IPS-20b (cell line): Measurements from ENCODE around the gene KLRC2.
"Not testable (repeated sequence)": the region's sequence is repeated elsewhere in the genome, so short reads cannot be mapped to it uniquely, and the experiment has no call there.

Source experiments
- H3K27ac ChIP-seq: one replicate; pipeline ENCODE4 v1.5.1; 2013; ENCODE audit warnings: low read length
- H3K27me3 ChIP-seq: 2 replicates; pipeline ENCODE4 v1.6.1; 2013; ENCODE audit warnings: mild to moderate bottlenecking, low read length, inconsistent platforms; ENCODE audit not compliant: insufficient read depth
- H3K36me3 ChIP-seq: 2 replicates; pipeline ENCODE4 v1.6.1; 2013; ENCODE audit warnings: low read depth, mild to moderate bottlenecking, inconsistent platforms, low read length, moderate library complexity; ENCODE audit not compliant: insufficient read depth
- H3K4me1 ChIP-seq: 2 replicates; pipeline ENCODE4 v1.6.1; 2013; ENCODE audit warnings: mild to moderate bottlenecking, control low read depth, inconsistent platforms, low read length, moderate library complexity; ENCODE audit not compliant: insufficient read depth
- H3K4me3 ChIP-seq: 2 replicates; pipeline ENCODE4 v1.5.1; 2013; ENCODE audit warnings: mild to moderate bottlenecking, low read length, inconsistent platforms
- H3K9ac ChIP-seq: 2 replicates; pipeline ENCODE4 v1.6.1; 2013; ENCODE audit warnings: low read depth, mild to moderate bottlenecking, inconsistent platforms, low read length, moderate library complexity
- H3K9me3 ChIP-seq: 2 replicates; pipeline ENCODE4 v1.6.1; 2013; ENCODE audit warnings: mild to moderate bottlenecking, low read depth, low read length, inconsistent platforms; ENCODE audit not compliant: insufficient read depth

KLRC2 gene

GRCh38 chr12:10387498-10387897, 48.3 kb downstream of the KLRC2 start:
- H3K27ac ChIP-seq, H3K9ac ChIP-seq, H3K36me3 ChIP-seq, H3K9me3 ChIP-seq, H3K27me3 ChIP-seq, H3K4me1 ChIP-seq, H3K4me3 ChIP-seq: not testable (repeated sequence)

GRCh38 chr12:10386857-10387256, 49.0 kb downstream of the KLRC2 start:
- Histone ChIP-seq H3K9ac (no peak overlapping the region), H3K4me3 (no peak overlapping the region), H3K27me3 (no peaks in the 10 kb centered on the region), H3K9me3 (no peaks in the 10 kb centered on the region), H3K27ac (no peak overlapping the region), H3K4me1 (no peaks in the 10 kb centered on the region), H3K36me3 (no peaks in the 10 kb centered on the region)

- no peak overlapping the region for H3K27ac ChIP-seq
- H3K4me3 ChIP-seq, result no peak overlapping the region
- no peak overlapping the region for H3K9ac ChIP-seq
- H3K36me3 ChIP-seq, result no peaks in the 10 kb centered on the region
- no peaks in the 10 kb centered on the region for H3K27me3 ChIP-seq
- no peaks in the 10 kb centered on the region for H3K4me1 ChIP-seq
- no peaks in the 10 kb centered on the region for H3K9me3 ChIP-seq
Measured at GRCh38 chr12:10385166-10385613, 50.6 kb downstream of the KLRC2 start.

- no peak overlapping the region for H3K27ac ChIP-seq
- H3K4me3 ChIP-seq, result no peak overlapping the region
- H3K4me1 ChIP-seq, result no peaks in the 10 kb centered on the region
- H3K36me3 ChIP-seq, result no peaks in the 10 kb centered on the region
- no peaks in the 10 kb centered on the region for H3K9me3 ChIP-seq
- H3K27me3 ChIP-seq, result no peaks in the 10 kb centered on the region
- H3K9ac ChIP-seq, result no peak overlapping the region
Measured at GRCh38 chr12:10384191-10384590, 51.6 kb downstream of the KLRC2 start.

GRCh38 chr12:10381928-10382628, 53.7 kb downstream of the KLRC2 start:
- Histone ChIP-seq H3K27ac (no peak overlapping the region), H3K36me3 (no peaks in the 10 kb centered on the region), H3K27me3 (no peaks in the 10 kb centered on the region), H3K9me3 (no peaks in the 10 kb centered on the region), H3K4me3 (no peak overlapping the region), H3K4me1 (no peaks in the 10 kb centered on the region), H3K9ac (no peak overlapping the region)
